Inflammatory macrophage treated with lipopolysaccharide for 4 hours (primary cell): Measurements from ENCODE around the gene ZNF341.
A peak's percentile ranks its signal among the peaks of the same experiment; 100 is the strongest.

ENCODE experiments used
- DNase-seq: peaks from one replicate; pipeline ENCODE4 v3.0.0-alpha.2; 2020

ZNF341 gene

GRCh38 chr20:33828326-33828844, 96.6 kb downstream of the ZNF341 start:
- no peak for DNase-seq

- no peak for DNase-seq
These were observed 97.3 kb downstream of the ZNF341 start for GRCh38 chr20:33828967-33829560.

- no peak for DNase-seq
These were observed 97.8 kb downstream of the ZNF341 start for GRCh38 chr20:33829636-33830035.

GRCh38 chr20:33830371-33830770, 98.6 kb downstream of the ZNF341 start:
- DNase-seq: no peak

GRCh38 chr20:33832103-33832804, 100.5 kb downstream of the ZNF341 start:
- DNase-seq: no peak

- DNase-seq: no peak
These were observed 101.5 kb downstream of the ZNF341 start for GRCh38 chr20:33833333-33833732.

- DNase-seq: no peak
These were observed 103.9 kb downstream of the ZNF341 start for GRCh38 chr20:33835615-33836172.

GRCh38 chr20:33836277-33836676, 104.5 kb downstream of the ZNF341 start:
- DNase-seq: no peak

GRCh38 chr20:33837096-33837830, 105.5 kb downstream of the ZNF341 start:
- no peak for DNase-seq

GRCh38 chr20:33838035-33838864, 106.5 kb downstream of the ZNF341 start:
- DNase-seq: peak; percentile 35

- no peak for DNase-seq
These were observed 107.8 kb downstream of the ZNF341 start for GRCh38 chr20:33839591-33839990.

- DNase-seq: no peak
These were observed 108.4 kb downstream of the ZNF341 start for GRCh38 chr20:33840160-33840559.

- DNase-seq: no peak
These were observed 109.1 kb downstream of the ZNF341 start for GRCh38 chr20:33840759-33841435.

- no peak for DNase-seq
These were observed 109.6 kb downstream of the ZNF341 start for GRCh38 chr20:33841436-33841799.
